Osteoblast (primary cell): Measurements from ENCODE around the gene TRIM21. TPM values are rescaled to one million over a fixed set of nuclear protein-coding genes. Genes with fewer than 3 reads are reported as not detected.

Source experiments
- DNase-seq: peaks from one replicate; pipeline ENCODE4 v3.0.0; 2011; ENCODE audit warnings: low spot score, mixed read lengths; ENCODE audit not compliant: insufficient read length; ENCODE audit errors: missing footprints
- H2AFZ ChIP-seq: 2 replicates; pipeline ENCODE4 v1.6.0; 2011; ENCODE audit warnings: mild to moderate bottlenecking, low read length
- H3K27ac ChIP-seq: 2 replicates; pipeline ENCODE4 v1.5.1; 2011; ENCODE audit warnings: mild to moderate bottlenecking, low read depth, low read length, moderate library complexity
- H3K27me3 ChIP-seq: 2 replicates; pipeline ENCODE4 v1.6.0; 2012; ENCODE audit warnings: mild to moderate bottlenecking, control low read depth, inconsistent platforms, low read length, moderate library complexity; ENCODE audit not compliant: insufficient read depth
- H3K36me3 ChIP-seq: 2 replicates; pipeline ENCODE4 v1.5.1; 2011; ENCODE audit warnings: mild to moderate bottlenecking, low read length, control low read depth, moderate library complexity; ENCODE audit not compliant: insufficient read depth
- H3K4me1 ChIP-seq: 2 replicates; pipeline ENCODE4 v1.5.1; 2011; ENCODE audit warnings: mild to moderate bottlenecking, low read length, control low read depth, moderate library complexity; ENCODE audit not compliant: insufficient read depth
- H3K4me2 ChIP-seq: 2 replicates; pipeline ENCODE4 v1.6.0; 2011; ENCODE audit warnings: mild to moderate bottlenecking, low read length; ENCODE audit not compliant: insufficient read depth
- H3K4me3 ChIP-seq: fragments of 200-600 bp; sonication (generic); 3 replicates; pipeline ENCODE4 v1.5.1; 2012; ENCODE audit warnings: mild to moderate bottlenecking, low read length, inconsistent platforms; ENCODE audit not compliant: insufficient read depth
- H3K79me2 ChIP-seq: 2 replicates; pipeline ENCODE4 v1.6.0; 2012; ENCODE audit warnings: mild to moderate bottlenecking, low read length, control low read depth, inconsistent platforms; ENCODE audit not compliant: insufficient read depth
- H3K9me3 ChIP-seq: 2 replicates; pipeline ENCODE4 v1.5.1; 2011; ENCODE audit warnings: low read depth, low read length, control low read depth
- H4K20me1 ChIP-seq: 2 replicates; pipeline ENCODE4 v1.6.0; 2012; ENCODE audit warnings: mild to moderate bottlenecking, low read length, control low read depth; ENCODE audit not compliant: insufficient read depth
- total RNA-seq: library from RNA; depleted of rRNA; stranded (reverse); fragments of >200 nt; gene quantifications from 2 replicates; pipeline ENCODE4 v1.2.3, GENCODE V29; 2012
- TF ChIP-seq, protein P1 (sequence below): IDR thresholded peaks from 2 replicates; pipeline ENCODE4 v1.5.1; 2011; ENCODE audit warnings: mild to moderate bottlenecking, low read depth, low read length, moderate library complexity; ENCODE audit errors: extremely low read depth

TRIM21 gene
- 15.6 and 15.9 TPM in 2 replicates for total RNA-seq

DNA sequence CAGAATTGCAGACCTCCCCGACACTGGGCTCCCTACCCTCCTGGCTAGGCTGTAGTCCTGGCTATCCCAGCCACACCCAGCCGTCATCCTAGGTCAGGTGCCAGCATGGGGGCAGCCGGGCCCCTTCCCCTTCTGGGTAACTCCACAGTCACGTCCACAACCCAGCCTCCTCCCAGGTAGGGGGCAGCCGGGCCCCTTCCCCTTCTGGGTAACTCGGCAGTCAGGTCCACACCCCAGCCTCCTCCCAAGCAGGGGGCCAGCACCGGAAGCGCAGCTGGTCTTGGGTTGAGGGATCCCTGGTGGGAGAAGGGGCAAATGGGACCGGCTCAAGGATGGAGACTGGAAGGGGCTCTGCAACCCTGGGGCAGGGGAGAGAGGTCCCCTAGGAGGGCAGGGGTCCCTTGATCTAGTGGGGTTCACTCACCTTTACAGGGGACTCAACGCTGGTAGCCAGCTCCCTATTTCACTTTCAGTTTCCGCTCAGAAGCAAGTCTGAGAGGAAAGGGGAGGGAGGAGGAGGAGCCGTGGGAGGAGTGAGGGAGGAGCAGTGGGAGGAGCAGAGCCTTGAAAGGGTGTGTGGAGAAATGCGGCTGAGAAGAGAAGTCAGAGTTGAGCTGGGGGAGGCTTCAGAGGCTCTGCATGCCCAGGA lies at the start of gene TRIM21:
TRIM21 (minus strand) TSS at position 494 of the 649 bp plus-strand sequence. CDS start 3,293 bp downstream, outside the sequence.
- Histone ChIP-seq H2AFZ (peak within 1 kb of the TSS; percentile 97), H3K27me3 (no peaks in the 10 kb centered on the region), H3K27ac (peak within 1 kb of the TSS; percentile 56), H3K4me2 (peak within 1 kb of the TSS; percentile 86), H3K36me3 (peaks cover 20% of the 10 kb centered on the region), H3K9me3 (no peaks in the 10 kb centered on the region), H3K79me2 (peaks cover 9% of the 10 kb centered on the region), H3K4me3 (peak within 1 kb of the TSS; percentile 95), H4K20me1 (no peaks in the 10 kb centered on the region), H3K4me1 (peaks cover 8% of the 10 kb centered on the region)
- peak; percentile 91 for DNase-seq
- TF ChIP-seq, protein P1, sequence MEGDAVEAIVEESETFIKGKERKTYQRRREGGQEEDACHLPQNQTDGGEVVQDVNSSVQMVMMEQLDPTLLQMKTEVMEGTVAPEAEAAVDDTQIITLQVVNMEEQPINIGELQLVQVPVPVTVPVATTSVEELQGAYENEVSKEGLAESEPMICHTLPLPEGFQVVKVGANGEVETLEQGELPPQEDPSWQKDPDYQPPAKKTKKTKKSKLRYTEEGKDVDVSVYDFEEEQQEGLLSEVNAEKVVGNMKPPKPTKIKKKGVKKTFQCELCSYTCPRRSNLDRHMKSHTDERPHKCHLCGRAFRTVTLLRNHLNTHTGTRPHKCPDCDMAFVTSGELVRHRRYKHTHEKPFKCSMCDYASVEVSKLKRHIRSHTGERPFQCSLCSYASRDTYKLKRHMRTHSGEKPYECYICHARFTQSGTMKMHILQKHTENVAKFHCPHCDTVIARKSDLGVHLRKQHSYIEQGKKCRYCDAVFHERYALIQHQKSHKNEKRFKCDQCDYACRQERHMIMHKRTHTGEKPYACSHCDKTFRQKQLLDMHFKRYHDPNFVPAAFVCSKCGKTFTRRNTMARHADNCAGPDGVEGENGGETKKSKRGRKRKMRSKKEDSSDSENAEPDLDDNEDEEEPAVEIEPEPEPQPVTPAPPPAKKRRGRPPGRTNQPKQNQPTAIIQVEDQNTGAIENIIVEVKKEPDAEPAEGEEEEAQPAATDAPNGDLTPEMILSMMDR, result no peak

- Histone ChIP-seq H3K9me3 (no peaks in the 10 kb centered on the region), H3K27me3 (no peaks in the 10 kb centered on the region), H2AFZ (no peak overlapping the region), H3K4me2 (no peak overlapping the region), H3K79me2 (no peaks in the 10 kb centered on the region), H3K4me3 (no peak overlapping the region), H3K36me3 (no peaks in the 10 kb centered on the region), H3K4me1 (no peaks in the 10 kb centered on the region), H3K27ac (no peak overlapping the region), H4K20me1 (no peaks in the 10 kb centered on the region)
- TF ChIP-seq, protein P1, result no peak
- no peak for DNase-seq
Observed at GRCh38 chr11:4441515-4441914, 48.0 kb upstream of the TRIM21 start.

DNA sequence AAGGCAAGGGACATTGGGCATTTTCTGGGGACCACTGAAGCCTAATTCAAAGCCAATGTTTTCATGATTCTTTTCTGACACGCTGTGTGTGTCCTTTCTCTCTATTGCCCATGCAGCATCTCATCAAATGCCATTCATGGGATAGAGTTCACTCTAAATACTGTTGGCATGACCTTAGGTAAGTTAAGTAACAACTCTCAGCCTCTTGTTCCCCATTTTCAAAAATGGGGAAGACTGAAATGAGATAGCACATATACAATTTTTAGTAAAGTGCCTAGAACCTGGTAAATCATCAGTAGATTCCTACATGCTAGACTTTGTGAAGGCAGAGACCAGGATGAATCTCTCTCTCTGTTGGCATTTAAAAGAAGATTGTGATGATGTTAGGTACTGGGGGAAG lies 42.9 kb upstream of the TRIM21 start:
- Histone ChIP-seq H3K27me3 (no peaks in the 10 kb centered on the region), H3K4me1 (no peaks in the 10 kb centered on the region), H3K36me3 (no peaks in the 10 kb centered on the region), H4K20me1 (no peaks in the 10 kb centered on the region), H3K4me3 (no peak overlapping the region), H3K4me2 (no peak overlapping the region), H3K27ac (no peak overlapping the region), H3K9me3 (no peaks in the 10 kb centered on the region), H2AFZ (no peak overlapping the region), H3K79me2 (no peaks in the 10 kb centered on the region)
- DNase-seq, result no peak
- TF ChIP-seq, protein P1, result no peak

- no peaks in the 10 kb centered on the region for H3K9me3 ChIP-seq
- H3K4me2 ChIP-seq, result no peak overlapping the region
- no peaks in the 10 kb centered on the region for H3K79me2 ChIP-seq
- no peak overlapping the region for H3K4me3 ChIP-seq
- TF ChIP-seq, protein P1, result no peak
- H4K20me1 ChIP-seq, result no peaks in the 10 kb centered on the region
- no peaks in the 10 kb centered on the region for H3K36me3 ChIP-seq
- no peak overlapping the region for H2AFZ ChIP-seq
- DNase-seq, result no peak
- no peak overlapping the region for H3K27ac ChIP-seq
- H3K27me3 ChIP-seq, result no peaks in the 10 kb centered on the region
- no peaks in the 10 kb centered on the region for H3K4me1 ChIP-seq
Observed at GRCh38 chr11:4433856-4434255, 40.4 kb upstream of the TRIM21 start.
